GM12872 (cell line): ENCODE results near the gene UBXN1.

Source experiments
- CTCF ChIP-seq: IDR thresholded peaks from 3 replicates; pipeline ENCODE4 v1.5.1; 2011; ENCODE audit warnings: low read depth, mild to moderate bottlenecking, low read length, moderate library complexity; ENCODE audit not compliant: insufficient read depth

UBXN1 gene

DNA sequence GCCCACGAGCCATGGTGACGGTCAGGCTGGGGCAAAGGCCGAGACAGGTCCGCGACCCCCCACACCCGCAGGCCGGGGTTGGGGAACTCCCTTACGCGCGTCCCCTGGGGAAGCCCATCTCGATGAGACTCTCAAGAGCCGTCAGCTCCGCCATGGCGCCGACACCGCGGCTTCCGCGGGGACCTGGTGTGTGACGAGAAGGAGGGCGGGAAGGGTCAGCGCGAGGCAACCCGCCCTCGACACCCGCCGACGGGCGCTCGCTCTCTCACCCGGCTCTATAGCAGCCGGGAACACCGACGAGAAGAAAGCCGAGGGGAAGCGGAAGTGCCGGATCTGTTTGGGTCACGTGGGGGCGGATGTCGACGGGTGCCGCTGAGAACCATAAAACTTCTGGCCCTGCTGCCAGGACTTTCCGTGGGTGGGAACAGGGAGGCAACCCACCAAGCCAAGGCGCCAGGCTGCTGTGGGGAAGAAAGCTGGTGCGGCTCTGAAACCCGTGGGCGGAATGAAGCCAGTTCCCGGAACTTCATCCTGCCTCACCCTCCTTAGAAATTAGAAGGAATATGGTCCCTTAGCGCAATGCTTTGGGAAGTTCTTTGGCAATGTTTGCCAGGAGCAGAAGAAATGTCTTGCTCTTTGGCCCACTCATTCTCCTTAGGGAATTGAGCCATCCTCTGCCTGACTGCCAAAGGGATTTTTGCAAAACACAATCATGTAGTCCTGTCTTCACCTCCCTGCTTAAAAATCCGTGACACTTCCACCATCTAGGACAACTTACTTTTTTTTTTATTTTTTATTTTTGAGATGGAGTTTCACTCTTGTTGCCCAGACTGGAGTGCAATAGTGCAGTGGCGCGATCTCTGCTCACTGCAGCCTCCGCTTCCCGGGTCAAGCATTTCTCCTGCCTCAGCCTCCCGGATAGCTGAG, at the start of gene UBXN1:
Gene UBXN1, minus strand, starts transcription at position 304 of the 927 bp plus-strand sequence. Its CDS starts 150 bp downstream, at position 154.
- no peak for TF ChIP-seq CTCF

- TF ChIP-seq CTCF, result no peak
Observed at GRCh38 chr11:62728171-62728988, 49.5 kb upstream of the UBXN1 start, which contains the start of gene TTC9C. Gene TTC9C (plus strand): TSS chr11:62728486. CDS start chr11:62728849, 363 bp downstream.

- no peak for TF ChIP-seq CTCF
Observed at GRCh38 chr11:62727872-62728170, 48.9 kb upstream of the UBXN1 start.

GRCh38 chr11:62727165-62727871, 48.4 kb upstream of the UBXN1 start, which contains the start of gene HNRNPUL2:
Gene HNRNPUL2 (minus strand): TSS chr11:62727457. CDS start chr11:62727156, 301 bp downstream.
- TF ChIP-seq CTCF, result 0 out of 3 replicates have a peak, but pooled peaks have one; percentile 7

GRCh38 chr11:62726915-62727164, 48.0 kb upstream of the UBXN1 start:
- no peak for TF ChIP-seq CTCF

GRCh38 chr11:62726156-62726914, 47.5 kb upstream of the UBXN1 start:
- no peak for TF ChIP-seq CTCF
